ENCODE data around the gene ZNF493.

The ZNF493 gene

DNA sequence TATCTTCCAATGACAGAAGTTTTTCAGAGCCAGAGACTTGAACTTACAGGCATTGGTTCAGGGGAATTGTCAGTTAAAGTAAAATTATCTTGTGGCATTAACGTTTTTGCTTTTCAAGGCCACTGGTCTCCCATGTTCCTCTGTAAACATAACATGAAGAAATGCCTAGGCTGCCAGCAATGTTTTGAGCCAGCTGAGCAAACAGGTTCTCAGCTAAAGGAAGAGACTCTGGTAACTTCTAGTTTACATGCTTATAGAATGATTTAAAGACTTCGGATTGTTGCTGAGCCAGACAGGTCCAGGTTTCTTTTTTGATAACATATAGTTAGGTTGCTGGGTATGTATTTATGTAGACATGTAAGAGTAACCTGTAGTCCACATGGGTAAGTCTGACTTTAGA is 35.7 kb downstream of the ZNF493 start:
- TF ChIP-seq, protein P1, sequence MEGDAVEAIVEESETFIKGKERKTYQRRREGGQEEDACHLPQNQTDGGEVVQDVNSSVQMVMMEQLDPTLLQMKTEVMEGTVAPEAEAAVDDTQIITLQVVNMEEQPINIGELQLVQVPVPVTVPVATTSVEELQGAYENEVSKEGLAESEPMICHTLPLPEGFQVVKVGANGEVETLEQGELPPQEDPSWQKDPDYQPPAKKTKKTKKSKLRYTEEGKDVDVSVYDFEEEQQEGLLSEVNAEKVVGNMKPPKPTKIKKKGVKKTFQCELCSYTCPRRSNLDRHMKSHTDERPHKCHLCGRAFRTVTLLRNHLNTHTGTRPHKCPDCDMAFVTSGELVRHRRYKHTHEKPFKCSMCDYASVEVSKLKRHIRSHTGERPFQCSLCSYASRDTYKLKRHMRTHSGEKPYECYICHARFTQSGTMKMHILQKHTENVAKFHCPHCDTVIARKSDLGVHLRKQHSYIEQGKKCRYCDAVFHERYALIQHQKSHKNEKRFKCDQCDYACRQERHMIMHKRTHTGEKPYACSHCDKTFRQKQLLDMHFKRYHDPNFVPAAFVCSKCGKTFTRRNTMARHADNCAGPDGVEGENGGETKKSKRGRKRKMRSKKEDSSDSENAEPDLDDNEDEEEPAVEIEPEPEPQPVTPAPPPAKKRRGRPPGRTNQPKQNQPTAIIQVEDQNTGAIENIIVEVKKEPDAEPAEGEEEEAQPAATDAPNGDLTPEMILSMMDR (IDR thresholded peaks at IDR 0.05; ENCODE audit: low read depth, low read length, missing control alignments): no peak
- H3K4me3 ChIP-seq (ENCODE audit: low read depth, low read length): no peak overlapping the region
- DNase-seq (ENCODE audit: low read depth): no peak

DNA sequence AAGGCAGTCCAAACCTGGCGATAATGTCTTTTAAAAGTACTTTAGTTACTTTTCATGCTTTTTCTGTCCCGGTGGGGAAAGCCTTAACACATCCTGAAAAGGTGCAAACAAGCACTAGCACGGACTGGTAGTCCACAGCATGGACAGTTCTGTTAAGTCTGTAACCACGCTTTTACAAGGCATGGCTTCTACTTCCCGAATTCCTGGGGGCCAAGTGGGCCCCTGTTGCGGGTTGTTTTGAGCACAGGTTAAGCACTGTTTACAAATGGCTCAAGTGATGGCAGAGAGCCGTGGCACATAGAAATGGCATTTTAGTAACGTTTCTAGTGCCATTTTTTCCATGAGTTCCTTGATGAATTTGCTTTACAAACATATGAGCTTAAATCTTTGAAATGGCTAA is 37.6 kb downstream of the ZNF493 start:
- TF ChIP-seq, protein P1 (IDR thresholded peaks at IDR 0.05; ENCODE audit: low read depth, low read length, missing control alignments): no peak
- no peak overlapping the region for H3K4me3 ChIP-seq (ENCODE audit: low read depth, low read length)
- no peak for DNase-seq (ENCODE audit: low read depth)

DNA sequence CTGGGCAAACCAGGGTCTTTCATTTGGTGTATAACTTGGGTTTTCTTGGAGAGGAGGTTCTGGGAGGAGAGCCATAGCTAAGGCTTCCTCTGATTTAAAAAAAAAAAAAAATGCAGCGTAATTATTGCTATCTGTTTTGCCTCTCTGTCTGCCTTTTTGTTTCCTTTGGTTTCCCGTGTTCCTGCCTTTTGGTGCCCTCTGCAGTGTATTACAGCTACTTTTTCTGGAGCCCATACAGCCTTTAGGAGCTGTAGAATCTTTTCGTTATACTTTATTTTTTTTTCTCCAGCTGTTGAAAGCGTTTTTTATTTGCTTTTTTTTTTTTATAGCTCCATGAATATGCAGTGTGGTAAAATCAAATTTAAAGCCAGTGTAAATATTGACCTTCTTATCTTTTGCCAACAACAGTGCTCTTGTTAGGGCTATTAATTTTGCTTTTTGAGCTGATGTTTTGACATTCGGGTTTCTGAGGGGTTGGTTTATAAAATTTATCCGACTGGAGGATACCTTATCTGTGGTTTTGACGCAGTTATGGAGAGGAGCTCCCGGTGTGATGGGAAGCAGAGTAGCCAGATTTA is 38.1 kb downstream of the ZNF493 start:
- TF ChIP-seq, protein P1 (IDR thresholded peaks at IDR 0.05; ENCODE audit: low read depth, low read length, missing control alignments): no peak
- DNase-seq (ENCODE audit: low read depth): no peak

DNA sequence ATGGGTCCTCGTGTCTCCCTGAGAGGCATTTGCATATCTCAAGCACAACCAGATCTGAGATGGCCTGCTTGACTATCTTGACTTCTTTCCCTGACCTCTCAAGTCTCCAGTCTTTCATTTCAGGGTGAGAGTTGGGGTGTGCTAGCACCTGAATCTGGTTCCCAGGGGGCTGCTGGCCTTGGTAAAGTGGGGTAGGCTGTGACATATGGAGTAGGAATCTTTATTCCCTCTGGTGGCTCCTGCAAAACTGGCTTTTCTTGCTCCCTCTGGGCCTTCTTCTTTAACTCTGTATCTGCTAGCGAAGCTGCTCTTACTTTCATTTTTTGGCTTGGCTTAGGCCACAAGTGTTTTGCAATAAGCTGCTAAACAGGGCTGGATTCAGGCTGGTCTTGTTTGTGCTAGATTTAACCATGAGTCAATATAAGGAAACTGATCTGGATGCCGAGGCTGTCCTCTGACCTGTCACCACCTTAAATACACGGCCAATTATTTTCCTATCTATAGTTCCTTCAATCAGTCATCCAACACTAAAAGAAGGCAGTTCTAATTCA is 42.3 kb downstream of the ZNF493 start:
- no peak overlapping the region for H3K4me3 ChIP-seq (ENCODE audit: low read depth, low read length)
- TF ChIP-seq, protein P1 (IDR thresholded peaks at IDR 0.05; ENCODE audit: low read depth, low read length, missing control alignments): no peak
- DNase-seq (ENCODE audit: low read depth): no peak

More for the DNA sequence above, 38.1 kb downstream of the ZNF493 start:
- H3K4me3 ChIP-seq (ENCODE audit: low read depth, low read length): no peak overlapping the region

DNA sequence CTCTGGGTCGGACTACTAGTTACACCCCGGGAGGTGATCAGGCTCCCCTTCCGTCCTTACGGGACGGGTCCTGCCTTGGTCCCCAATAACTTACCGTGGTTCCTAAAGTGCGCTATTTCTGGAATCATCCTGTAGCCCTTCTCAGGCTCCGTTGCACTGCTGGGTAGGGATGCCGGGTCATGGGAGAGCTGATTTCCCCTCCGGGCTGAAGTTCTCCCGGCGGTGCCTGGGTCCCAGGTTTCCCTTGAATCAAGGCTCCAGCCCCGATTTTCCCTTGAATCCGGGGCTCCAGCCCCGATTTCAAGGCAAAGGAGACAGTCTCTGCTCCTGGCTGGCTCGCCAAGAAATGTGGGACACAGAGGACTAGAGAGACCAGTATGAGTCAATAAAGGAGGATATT is 43.4 kb downstream of the ZNF493 start:
- TF ChIP-seq, protein P1 (IDR thresholded peaks at IDR 0.05; ENCODE audit: low read depth, low read length, missing control alignments): no peak
- no peak overlapping the region for H3K4me3 ChIP-seq (ENCODE audit: low read depth, low read length)
- no peak for DNase-seq (ENCODE audit: low read depth)

DNA sequence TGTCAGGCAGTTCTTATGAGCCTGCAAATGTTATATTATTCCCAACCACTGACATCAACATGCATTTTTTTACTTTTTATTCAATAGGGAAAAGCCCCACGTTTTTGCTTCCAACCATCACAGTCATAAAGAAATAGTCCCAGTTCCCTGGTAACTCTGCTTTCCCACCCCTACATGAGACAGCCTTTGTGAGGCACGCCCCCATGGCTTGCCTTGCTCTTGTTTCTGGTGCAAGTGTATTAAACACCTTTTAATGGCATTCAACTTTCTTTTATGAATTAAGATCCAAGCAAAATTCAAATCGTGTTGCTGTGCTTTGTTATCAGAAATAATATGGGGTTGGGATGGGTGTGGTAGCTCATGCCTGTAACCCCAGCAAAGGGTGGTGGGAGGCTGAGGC is 54.3 kb downstream of the ZNF493 start:
- no peak overlapping the region for H3K4me3 ChIP-seq (ENCODE audit: low read depth, low read length)
- TF ChIP-seq, protein P1 (IDR thresholded peaks at IDR 0.05; ENCODE audit: low read depth, low read length, missing control alignments): no peak
- DNase-seq (ENCODE audit: low read depth): no peak

DNA sequence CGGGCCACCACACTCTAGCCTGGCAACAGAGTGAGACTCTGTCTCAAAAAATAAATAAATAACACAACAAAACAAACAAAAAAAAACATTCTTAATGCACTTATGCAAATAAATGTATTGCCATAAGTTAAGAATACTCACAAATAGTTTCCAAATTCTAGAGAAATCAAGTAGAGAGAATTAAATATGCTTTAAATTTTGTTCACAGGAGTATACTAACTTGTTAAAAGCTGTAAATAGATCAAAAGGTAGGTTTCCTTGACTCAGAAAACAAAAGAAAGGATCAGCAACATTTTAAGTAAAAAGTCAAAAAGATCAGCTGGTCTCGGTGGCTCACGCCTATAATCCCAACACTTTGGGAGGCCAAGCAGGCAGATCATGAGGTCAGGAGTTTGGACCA is 58.0 kb downstream of the ZNF493 start:
- DNase-seq (ENCODE audit: low read depth): no peak

More for the DNA sequence above, 58.0 kb downstream of the ZNF493 start:
- no peak overlapping the region for H3K4me3 ChIP-seq (ENCODE audit: low read depth, low read length)
- TF ChIP-seq, protein P1 (IDR thresholded peaks at IDR 0.05; ENCODE audit: low read depth, low read length, missing control alignments): no peak

All from GM12864 (cell line).